GM21423 (cell line): ENCODE results near the gene UTP25.

Source experiments
- ATAC-seq: cut with Tn5 transposase; IDR thresholded peaks from one replicate; pipeline ENCODE4 v1.9.1; 2021; ENCODE audit warnings: mild to moderate bottlenecking, moderate library complexity; ENCODE audit not compliant: unreplicated experiment

UTP25 gene

DNA sequence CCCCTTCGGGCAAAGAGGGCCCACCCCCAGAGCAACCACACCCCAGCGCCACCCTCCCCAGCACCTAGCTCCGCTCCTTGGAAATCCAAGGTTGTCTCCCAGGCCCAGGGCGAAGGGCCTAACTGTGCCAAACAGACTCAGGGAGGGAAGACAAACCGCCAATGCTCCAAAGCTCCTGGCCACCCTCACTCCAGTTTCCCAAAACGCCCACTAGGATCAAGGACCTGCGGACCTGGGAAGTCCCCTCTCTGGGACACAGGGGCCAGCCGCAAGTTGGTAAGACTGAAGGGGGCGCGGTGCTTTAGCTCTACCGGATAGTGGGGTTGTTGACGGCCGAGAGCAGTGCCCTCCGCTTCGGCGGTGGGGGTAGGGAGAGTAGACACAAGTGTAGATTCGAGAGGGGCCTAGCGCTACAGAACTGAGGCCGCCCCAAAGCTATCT lies 22.4 kb upstream of the UTP25 start:
- no peak for ATAC-seq

DNA sequence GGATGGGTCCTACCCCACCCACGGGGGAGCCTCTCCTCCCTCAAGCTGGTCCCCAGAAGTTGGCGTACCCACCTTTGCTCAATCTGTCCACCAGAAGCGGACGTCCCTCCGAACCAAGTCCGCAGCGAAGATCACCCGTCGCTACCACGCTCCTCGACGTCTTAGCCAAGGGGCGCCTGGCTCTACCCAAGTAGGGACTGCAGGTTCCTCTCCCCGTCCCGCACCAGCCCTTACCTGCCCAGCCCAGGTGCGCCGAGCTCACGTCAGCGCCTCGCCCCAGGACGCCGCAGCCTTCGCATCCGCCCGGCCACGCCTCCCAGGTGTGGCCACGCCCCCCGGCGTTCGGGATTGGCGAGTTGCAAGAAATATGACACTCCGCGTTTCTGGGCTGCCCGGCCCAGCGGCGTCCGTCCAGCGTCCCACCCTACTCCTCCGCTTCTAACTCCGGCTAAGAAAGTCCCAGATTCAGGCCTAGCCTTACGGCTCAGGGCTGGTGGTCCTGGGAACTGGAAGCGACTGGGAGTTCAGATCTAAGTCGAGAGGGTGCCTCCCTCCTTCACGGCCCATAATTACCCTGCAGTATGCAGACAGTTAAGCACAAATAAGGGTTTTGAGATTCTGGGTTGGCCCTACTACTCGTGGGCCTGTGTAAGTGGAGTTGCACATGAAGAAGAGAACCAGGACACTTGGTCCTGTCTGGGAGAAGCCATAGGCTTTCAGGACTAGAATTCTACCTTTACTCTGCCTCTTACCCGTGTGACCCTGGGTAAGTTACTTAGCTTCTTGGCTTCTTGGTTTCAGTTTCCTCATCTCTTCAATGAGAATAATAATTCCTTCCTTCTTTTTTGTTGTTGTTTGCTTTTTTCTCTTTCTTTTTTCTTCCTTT lies 21.7 kb upstream of the UTP25 start, which contains the start of gene IRF6:
IRF6 (minus strand) TSS at position 268 of the 886 bp plus-strand sequence. CDS start 4,729 bp downstream, outside the sequence.
- peak; percentile 90 for ATAC-seq

DNA sequence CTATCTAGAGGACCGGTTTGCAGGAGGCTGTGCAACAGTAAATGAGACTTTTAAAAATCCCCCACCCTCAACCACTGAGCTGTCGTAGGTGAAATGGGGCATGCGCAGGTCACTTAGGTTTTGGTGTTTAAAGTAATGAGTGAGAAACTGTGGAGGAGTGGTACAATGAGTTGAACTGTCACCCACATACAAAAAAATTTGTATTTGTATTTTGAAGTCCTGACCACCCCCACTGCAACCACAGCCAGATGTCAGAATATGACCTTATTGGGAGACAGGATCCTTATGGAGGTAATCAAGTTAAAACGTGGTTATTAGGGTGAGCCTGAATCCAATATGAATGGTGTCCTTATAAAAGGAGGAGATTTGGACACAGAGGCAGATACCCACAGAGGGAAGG lies 20.3 kb upstream of the UTP25 start:
- no peak for ATAC-seq

DNA sequence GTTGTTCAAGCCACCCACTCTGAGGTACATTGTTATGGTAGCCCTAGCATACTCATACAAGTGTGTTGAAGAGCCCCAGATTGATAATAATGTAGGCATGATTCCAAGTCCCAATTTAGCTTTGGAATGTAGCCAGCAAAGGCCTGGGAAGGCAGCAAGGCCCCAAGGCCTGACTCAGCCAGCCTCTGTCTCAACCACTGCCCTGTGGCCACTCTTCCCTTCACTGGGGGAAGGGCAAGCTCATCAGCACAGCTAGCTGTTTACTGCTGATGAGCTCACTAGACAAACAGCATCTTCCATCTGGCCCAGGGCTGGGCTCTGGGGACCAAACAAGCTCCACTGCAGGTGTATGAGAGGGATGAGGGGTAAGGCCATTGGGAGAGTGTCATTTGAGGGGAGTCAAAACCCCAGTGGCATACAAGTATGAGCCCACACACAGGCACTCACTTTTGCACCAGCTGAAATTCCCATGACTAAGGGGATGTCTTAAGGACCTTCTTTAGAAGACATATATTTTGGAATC lies 19.7 kb upstream of the UTP25 start:
- no peak for ATAC-seq

DNA sequence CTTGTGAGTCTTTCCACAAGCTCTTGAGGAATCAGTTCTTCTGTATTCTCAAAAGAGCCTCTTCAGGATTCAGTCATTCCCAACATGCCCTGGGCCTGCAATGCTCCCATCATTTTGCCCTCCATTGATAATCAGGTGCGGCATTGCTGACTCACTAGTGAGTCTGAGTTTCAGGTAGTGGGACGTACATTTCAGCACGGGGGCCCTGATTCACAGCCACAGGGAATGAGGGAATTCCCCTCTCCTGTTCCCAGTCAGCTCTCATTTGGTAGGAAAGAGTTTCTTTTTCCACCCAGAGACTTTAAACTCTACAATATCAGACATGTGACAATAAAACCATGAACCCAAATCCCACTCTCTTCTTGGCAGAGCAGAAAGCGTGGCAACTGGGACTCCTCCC lies 18.2 kb upstream of the UTP25 start:
- ATAC-seq = no peak

DNA sequence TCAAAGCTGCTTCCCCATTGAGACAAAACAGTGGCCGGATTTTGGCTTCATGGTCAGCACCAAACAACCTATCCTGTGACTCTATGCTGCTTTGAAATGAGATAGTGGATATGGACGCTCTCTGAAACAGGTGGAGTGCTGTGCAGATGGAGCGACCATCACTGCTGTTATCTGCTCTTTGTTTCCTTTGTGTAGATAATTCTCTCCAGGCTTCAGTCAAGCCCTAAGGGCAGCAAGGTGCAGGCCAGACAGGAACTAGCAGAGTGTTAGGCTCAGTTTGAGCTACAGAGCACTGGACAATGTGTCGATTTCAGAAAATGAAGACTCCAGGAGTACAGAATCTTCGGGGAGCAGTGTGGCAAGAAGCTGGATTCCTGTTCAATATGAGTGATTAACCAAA lies 17.0 kb upstream of the UTP25 start:
- ATAC-seq = no peak

DNA sequence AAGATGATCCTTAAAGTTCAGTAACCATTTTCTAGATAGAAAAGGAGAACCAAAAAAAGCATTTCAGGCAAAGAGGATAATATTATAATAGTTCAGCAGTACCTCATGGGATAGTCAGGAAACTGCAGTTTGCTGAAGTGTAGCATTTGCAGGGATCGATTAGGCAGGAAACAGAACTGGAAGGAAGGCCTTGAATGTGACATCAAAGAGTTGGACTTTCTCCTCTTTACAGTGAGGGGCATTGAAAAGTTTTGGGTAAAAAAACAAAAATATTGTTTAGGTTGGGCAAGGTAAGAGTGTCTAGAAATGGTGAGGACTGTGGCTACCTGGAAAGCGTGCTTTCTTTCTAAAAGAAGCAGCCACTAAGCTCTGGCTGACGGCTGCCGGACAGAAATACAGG lies 13.9 kb upstream of the UTP25 start:
- ATAC-seq = no peak

DNA sequence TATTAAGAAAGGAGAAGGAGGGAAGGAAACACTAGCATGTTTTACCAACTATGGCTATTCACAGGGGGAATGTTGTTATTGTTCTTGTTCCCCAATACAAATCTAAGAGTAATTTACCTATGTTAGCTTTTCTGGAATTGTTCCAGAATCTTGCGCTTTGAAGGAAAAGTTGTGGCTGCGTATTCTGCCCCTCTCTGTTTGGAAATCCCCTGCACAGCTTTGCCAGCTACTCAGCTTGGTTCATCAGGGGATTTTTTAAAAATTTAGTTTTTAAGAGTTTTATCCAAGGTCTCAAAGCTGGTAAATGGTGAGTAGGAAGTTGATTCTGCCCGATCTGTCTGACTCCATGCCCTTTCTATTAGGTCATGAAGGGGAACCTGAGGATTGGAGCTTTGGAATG lies 12.3 kb upstream of the UTP25 start:
- no peak for ATAC-seq

DNA sequence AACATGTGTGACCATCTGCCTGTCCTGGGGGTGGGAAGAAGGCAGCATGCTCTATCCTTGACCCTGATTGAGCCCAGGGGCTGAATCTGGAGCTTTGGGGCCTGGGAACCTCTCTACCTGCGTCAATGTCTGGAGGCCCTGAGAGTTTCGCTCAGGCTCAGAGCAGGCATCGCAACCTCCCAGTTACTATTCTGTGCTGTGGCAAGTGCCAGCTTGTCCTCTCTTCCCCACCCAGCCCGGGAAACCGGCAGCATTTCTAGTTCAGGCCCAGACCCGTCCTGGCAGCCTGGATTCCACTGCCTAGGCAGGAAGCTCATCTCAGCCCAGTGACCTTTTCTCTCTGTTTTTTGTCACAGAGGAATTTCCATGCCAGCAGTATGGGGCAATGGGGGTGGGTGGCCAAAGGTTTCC lies 11.8 kb upstream of the UTP25 start:
- no peak for ATAC-seq

DNA sequence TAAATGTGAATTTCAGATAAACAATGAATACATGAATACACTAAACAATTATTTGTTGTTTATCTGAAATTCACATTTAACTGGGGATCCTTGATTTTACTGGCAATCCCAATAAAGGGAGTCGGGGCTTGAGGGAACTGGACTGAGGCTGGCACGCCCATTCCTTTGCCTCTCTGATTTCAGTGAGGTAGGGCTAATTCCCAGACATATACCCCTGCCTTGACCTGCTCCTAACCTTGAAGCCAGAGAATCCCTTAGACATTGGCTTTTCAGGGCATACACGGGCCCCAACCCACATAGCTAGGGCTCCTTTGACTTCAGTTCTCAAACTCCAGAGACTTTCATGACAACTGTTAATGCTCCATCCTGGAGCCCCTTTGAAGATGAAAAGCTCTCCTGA lies 10.8 kb upstream of the UTP25 start:
- no peak for ATAC-seq

DNA sequence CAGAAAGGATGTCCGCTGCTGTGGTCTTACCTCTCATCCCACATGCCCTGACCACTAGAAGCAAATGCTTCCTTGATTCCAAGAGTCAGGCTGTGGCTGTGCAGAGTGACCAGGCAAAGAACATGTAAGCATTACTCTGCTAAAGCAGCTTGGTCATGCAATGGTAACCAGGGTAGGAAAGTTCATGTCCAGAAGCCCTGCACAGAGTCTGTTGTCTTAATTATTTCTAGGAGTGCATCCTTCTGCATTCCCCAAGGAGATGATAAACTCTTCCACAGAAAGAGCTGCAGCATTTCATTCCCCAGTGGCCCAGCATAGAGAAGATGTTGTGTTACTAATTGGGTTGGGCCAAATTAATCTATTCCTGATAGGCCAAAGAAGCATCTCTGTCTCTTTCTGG lies 10.1 kb upstream of the UTP25 start:
- no peak for ATAC-seq

DNA sequence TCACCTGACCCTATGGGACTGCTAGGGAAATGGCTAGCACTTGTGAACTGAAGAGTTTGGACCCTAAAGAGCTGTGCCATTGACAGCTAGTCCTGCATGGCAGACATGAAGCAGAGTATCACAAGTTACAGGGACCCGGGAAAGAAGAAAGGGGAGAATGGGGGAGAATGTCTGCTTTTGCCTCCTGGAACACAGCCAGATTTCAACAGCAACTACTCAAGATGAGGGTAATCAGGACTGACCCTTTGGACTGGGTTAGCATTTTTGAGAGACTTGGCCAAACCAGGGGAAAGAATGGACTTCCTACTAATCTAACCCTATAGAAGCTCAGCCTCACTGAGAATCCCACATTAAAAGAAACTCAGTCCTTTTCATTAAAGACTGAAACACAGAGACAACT lies 8.7 kb upstream of the UTP25 start:
- no peak for ATAC-seq

DNA sequence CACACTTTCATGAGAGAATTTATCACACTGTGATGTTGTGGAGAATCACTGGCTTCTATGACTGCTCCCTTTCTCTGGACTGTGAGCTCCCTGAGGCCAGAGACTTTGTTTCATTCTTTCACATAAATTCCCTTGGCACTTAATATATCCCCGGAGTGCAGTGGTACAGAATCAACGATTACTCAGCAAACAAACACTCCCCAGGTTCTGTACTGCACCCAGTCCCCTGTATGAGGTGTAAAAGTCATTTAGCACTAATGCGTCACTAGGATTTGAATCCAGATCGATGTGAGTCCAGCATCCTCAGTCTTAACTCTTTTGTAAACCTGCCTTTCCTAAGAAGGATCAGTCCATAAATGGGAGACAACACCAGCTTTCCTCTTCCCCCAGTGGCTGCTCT lies 6.8 kb upstream of the UTP25 start:
- no peak for ATAC-seq

DNA sequence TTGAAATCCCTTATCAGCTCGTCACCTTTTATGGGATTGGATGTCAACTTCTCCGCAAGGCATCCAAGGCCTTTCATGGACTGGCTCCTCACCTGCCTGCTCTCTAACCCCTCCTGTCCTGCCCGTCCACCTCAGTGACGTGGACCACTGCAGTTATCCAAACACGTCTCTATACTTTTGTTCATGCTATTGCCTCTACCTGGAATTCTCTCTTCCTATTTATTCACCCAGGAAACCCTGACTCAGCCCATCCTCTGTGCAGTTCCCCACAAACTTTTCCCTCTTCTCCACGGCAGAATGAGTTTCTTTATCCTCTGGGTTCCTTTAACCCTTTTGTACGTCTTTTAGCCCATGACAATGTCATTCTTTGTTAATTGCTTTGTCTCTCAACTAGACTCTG lies 5.1 kb upstream of the UTP25 start:
- no peak for ATAC-seq

DNA sequence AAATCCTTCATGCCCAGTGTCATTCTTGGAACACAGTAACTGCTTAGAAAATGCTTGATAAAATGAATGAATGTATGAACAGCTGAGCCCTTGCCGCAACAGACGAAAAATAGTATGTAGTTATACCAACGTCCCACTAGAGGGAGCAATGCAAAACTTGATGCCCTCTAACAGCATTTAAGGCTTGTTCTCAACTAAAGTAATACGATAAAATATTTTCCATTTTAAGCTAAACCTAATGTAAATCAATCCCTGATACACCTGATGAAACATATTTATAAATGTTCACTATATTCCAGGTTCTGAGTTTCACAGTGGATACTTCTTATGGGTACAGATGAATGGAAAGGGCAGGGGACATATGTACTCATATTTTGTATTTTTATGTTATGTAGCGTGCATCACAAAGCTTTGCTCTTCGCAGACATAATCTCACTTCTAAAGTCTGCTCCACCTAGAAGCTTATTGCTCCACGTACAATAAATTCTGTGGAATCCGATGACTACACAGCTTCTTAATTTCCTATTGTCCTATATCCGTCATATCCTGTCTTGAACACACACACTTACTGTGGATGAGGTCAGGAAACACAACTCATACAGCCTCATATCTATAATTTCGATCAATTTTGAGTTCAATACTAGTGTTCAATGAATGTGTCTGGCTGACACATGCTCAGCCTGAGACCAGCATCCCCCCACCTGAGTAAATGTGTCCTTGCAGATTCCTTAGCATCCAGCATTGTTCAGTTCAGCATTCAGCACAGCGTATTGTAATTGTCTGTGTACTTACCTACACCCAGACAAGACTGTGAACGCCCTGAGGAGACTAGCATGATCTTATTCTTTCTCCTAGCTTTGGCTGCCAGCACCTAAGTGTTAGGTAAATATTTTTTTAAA lies 4.4 kb upstream of the UTP25 start:
- ATAC-seq = peak; percentile 36

DNA sequence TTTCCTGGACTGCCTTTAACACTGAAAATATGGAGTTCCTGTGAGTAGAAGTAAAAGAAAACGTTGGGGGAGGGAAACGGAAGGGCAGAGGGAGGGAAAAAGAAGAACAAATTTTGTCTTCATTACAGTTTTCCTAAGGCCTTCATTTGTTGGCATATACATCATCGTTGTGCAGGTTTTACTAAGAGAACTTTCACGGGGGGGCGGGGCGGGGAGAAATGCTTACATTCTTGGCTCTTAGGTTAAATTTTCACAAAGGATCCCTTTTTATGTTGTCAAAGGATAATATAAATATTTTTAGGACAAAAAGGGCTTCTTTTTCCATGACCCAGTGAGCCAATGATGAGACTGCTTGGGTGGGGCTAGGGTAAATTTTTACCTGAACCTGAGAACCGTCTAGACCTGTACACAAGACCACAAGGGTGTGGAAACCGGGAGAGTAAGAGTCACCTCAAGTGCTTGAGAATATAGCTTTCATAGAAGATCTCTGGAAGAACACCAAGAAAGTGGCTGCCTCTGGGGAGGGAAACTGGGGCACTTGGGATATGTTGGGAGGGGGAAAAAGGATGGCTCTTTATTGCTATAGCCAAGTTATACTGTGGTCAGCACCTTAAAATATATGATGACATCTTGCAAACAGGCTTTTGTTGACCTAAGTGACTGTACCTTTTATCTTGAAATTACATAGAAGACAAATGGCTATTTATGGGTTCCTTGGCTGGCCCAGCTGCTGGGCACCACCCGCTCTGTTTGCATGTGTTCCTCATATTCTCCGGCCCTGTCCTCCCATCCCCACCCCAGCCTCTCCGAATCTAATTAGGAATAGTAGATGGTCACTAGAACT lies 2.0 kb upstream of the UTP25 start:
- ATAC-seq = no peak

DNA sequence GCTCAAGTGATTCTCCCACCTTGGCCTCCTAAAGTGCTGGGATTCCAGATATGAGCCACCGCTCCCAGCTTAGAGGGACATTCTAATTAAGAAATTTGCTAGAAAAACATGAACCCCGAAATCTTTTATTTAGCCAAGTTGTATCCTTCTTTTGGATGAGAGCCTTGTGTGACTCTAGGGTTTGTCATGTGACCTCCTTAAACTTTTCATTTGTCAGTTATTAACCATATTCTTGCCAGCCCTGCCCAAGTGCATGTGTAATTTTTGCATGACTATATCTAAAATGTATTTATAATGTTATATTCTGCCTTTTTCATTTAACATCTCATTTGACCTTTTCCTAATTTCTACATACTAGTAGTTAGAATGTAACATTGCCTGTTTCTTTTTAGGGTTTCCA lies 1.9 kb downstream of the UTP25 start:
- ATAC-seq = no peak

DNA sequence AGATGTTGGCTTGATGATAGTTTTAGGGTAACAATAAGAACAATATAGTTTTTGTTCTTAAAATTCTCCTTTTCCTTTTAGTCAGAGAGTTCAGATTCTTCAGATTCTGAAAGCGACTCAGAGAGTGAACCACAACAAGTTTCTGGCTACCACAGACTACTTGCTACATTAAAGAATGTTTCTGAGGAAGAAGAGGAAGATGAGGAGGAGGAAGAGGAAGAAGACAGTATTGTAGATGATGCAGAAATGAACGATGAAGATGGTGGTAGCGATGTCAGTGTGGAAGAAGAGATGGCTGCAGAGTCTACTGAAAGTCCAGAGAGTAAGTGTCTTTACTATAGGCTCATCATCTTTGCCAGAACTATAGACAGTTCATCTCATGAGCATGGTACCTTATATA lies 3.0 kb downstream of the UTP25 start:
- no peak for ATAC-seq

DNA sequence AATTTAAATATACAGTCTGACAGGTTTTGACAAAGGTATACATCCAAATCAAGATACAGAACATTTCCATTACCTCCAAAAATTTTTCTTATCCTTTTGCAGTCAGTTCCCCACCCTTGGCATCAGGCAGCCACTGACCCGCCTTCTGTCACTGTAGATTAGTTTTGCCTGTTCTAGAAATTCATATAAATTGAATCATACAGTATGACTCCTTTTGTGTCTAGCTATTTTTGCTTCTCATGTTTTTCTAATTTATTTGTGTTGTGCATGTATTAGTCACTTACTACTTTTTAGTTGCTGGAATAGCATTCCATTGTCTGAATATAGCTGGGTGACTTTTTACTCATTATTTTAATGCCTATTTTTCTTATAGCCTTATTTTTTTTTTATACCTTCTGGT lies 3.8 kb downstream of the UTP25 start:
- no peak for ATAC-seq

DNA sequence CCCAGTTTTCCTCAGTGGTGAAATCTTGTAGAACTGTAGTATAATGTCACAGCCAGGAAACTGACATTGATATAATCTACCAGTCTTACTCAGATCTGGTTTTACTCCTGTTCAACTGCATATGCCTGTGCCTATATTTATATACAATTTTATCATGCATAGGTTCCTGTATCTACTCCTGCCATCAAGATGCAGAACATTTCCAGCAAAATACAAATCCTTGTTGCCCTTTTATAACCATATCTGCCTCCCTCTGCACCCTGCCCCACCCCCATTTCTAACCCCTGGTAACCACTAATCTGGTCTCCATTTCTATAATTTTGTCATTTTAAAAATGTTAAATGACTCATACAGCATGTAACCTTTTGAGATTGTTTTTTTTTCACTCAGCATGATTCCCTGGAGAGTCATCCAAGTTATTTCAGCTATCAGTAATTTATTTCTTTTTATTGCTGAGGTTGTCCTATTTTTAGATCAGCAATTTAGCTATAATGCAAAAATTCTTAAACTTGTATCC lies 8.1 kb downstream of the UTP25 start:
- no peak for ATAC-seq
